Thyroid gland (tissue), 4 donors: Measurements from ENCODE around the gene TTLL8. TPM values are rescaled to one million over a fixed set of nuclear protein-coding genes. Genes with fewer than 3 reads are reported as not detected.

Source experiments
- DNase-seq, 2 donors: peaks; one replicate each; pipeline ENCODE4 v3.0.0-alpha.2; 2019
- H3K27ac ChIP-seq, 3 donors: fragments of 200-600 bp; sonication (generic); 1 replicate in 2 of 3; 2 replicates in 1 of 3; pipeline ENCODE4 v1.5.1; 2016 to 2019; ENCODE audit warnings: mild to moderate bottlenecking in 1 of 3, moderate library complexity in 1 of 3
- H3K27me3 ChIP-seq: fragments of 200-600 bp; sonication (generic); one replicate; pipeline ENCODE4 v1.5.1; 2019
- H3K36me3 ChIP-seq, 2 donors: fragments of 200-600 bp; sonication (generic); one replicate each; pipeline ENCODE4 v1.5.1; 2016 to 2019
- H3K4me1 ChIP-seq, 2 donors: fragments of 200-600 bp; sonication (generic); one replicate each; pipeline ENCODE4 v1.5.1; 2017 to 2019
- H3K4me3 ChIP-seq, 3 donors: fragments of 200-600 bp; sonication (generic); replicated peaks in 1 of 3; 1 replicate in 2 of 3; 2 replicates in 1 of 3; pipeline ENCODE4 v1.5.1; 2016; ENCODE audit warnings: mild to moderate bottlenecking in 1 of 3
- H3K9me3 ChIP-seq: fragments of 200-600 bp; sonication (generic); one replicate; pipeline ENCODE4 v1.5.1; 2017
- POLR2A ChIP-seq, 2 donors: fragments of 450-650 bp; IDR thresholded peaks; one replicate each; pipeline ENCODE4 v1.6.1; 2017; ENCODE audit warnings: antibody characterized with exemption in 2 of 2, mild to moderate bottlenecking in 2 of 2, moderate library complexity in 1 of 2
- WGBS, 2 donors: methylation state at CpG; one replicate each; pipeline ENCODE4 v1.1.5; 2017; 5-methylcytosine and 5-hydroxymethylcytosine counted together
- intact Hi-C: fragments of 100-400 bp; cut with DNase I; formaldehyde crosslinking; loops from one replicate; pipeline ENCODE4 v1.15.1; 2023
- total RNA-seq, 4 donors: library from RNA; depleted of rRNA; stranded (reverse); fragments of >200 nt; gene quantifications; one replicate each; pipeline ENCODE4 v1.2.3, GENCODE V29; 2016
- TF ChIP-seq, protein P1 (sequence below), 6 experiments: fragments of 200-600 bp in 3 of 6; fragments of 450-650 bp in 3 of 6; sonication (generic) in 3 of 6; IDR thresholded peaks; one replicate each; pipeline ENCODE4 v1.5.1; 2016 to 2019; ENCODE audit warnings: antibody characterized with exemption in 6 of 6, mild to moderate bottlenecking in 2 of 6, inconsistent platforms in 1 of 6, moderate library complexity in 1 of 6

TTLL8 gene
- total RNA-seq, 4 donors from 2014 or later, result not detected

GRCh38 chr22:50035131-50035881 lies 22.8 kb downstream of the TTLL8 start:
- DNase-seq, result no peak
- H3K27me3 ChIP-seq, result no peaks in the 10 kb centered on the region
- no peaks in the 10 kb centered on the region for H3K36me3 ChIP-seq
- H3K9me3 ChIP-seq, result no peaks in the 10 kb centered on the region
- TF ChIP-seq, protein P1, sequence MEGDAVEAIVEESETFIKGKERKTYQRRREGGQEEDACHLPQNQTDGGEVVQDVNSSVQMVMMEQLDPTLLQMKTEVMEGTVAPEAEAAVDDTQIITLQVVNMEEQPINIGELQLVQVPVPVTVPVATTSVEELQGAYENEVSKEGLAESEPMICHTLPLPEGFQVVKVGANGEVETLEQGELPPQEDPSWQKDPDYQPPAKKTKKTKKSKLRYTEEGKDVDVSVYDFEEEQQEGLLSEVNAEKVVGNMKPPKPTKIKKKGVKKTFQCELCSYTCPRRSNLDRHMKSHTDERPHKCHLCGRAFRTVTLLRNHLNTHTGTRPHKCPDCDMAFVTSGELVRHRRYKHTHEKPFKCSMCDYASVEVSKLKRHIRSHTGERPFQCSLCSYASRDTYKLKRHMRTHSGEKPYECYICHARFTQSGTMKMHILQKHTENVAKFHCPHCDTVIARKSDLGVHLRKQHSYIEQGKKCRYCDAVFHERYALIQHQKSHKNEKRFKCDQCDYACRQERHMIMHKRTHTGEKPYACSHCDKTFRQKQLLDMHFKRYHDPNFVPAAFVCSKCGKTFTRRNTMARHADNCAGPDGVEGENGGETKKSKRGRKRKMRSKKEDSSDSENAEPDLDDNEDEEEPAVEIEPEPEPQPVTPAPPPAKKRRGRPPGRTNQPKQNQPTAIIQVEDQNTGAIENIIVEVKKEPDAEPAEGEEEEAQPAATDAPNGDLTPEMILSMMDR (IDR thresholded peaks at IDR 0.05), result no peak
- TF ChIP-seq POLR2A (IDR thresholded peaks at IDR 0.05), result no peak
- H3K4me1 ChIP-seq, result peaks cover 0 to 11% of the 10 kb centered on the region in 2 donors
- intact Hi-C loops, result loop anchor here (10.0 kb wide), 1 partner anchor 271 kb away; no protein-coding TSS in a partner anchor
- 72 to 86% methylated on average over 10 to 14 of the region's 24 CpGs for WGBS, 2 donors
- H3K4me3 ChIP-seq, result no peak overlapping the region
- H3K27ac ChIP-seq, result no peak overlapping the region

GRCh38 chr22:50034126-50035081 lies 23.7 kb downstream of the TTLL8 start:
- Histone ChIP-seq H3K27ac (no peak overlapping the region), H3K36me3 (no peaks in the 10 kb centered on the region), H3K4me3 (no peak overlapping the region), H3K27me3 (no peaks in the 10 kb centered on the region), H3K9me3 (no peaks in the 10 kb centered on the region), H3K4me1 (peaks cover 4 to 18% of the 10 kb centered on the region in 2 donors)
- 76 to 80% methylated on average over 35 to 40 of the region's 43 CpGs for WGBS, 2 donors
- no peak for DNase-seq
- TF ChIP-seq, protein P1 (IDR thresholded peaks at IDR 0.05), result no peak
- TF ChIP-seq POLR2A (IDR thresholded peaks at IDR 0.05), result no peak
- intact Hi-C loops, result loop anchor here (10.0 kb wide), 1 partner anchor 270 kb away; no protein-coding TSS in a partner anchor

DNA sequence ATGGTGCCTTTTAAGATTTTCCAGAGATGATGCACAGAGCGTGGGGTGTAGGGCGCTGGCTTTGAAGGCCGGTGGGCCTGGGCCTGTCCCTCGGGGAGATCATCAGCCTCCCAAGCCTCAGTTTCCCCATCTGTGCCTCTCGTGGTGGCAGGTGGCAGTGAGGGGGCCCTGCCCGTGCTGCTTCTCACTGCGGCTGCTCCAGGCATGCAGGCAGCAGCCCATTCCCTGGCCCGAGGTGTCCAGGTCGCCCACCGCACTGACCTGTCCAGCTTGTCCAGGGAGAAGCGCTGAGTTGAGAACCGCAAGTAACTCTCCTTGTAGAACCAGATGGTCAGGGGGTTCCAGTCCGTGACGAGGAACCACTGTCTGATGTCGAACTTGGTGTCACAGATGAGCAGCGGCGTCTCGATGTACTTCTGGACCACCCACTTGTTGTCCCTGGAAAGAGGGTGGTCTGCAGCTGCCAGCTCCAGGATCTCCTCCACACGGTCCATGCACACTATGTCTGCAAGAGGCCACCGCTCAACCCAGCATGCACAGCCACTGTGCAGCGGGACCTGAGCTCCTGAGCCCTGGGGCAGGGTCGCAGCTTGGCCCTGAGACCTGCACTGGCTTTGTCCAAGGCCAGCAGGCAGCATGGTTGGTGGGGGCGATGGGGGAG lies 25.0 kb downstream of the TTLL8 start:
- H3K27ac ChIP-seq, result no peak overlapping the region
- no peak for DNase-seq
- no peaks in the 10 kb centered on the region for H3K27me3 ChIP-seq
- H3K36me3 ChIP-seq, result no peaks in the 10 kb centered on the region
- H3K4me1 ChIP-seq, result peaks cover 4 to 19% of the 10 kb centered on the region in 2 donors
- TF ChIP-seq POLR2A (IDR thresholded peaks at IDR 0.05), result no peak
- TF ChIP-seq, protein P1 (IDR thresholded peaks at IDR 0.05), result no peak
- intact Hi-C loops, result loop anchor here (10.0 kb wide), 1 partner anchor 268 kb away; no protein-coding TSS in a partner anchor
- H3K4me3 ChIP-seq, result no peak overlapping the region
- no peaks in the 10 kb centered on the region for H3K9me3 ChIP-seq
- 91 to 93% methylated on average over 12 to 19 of the region's 23 CpGs for WGBS, 2 donors

DNA sequence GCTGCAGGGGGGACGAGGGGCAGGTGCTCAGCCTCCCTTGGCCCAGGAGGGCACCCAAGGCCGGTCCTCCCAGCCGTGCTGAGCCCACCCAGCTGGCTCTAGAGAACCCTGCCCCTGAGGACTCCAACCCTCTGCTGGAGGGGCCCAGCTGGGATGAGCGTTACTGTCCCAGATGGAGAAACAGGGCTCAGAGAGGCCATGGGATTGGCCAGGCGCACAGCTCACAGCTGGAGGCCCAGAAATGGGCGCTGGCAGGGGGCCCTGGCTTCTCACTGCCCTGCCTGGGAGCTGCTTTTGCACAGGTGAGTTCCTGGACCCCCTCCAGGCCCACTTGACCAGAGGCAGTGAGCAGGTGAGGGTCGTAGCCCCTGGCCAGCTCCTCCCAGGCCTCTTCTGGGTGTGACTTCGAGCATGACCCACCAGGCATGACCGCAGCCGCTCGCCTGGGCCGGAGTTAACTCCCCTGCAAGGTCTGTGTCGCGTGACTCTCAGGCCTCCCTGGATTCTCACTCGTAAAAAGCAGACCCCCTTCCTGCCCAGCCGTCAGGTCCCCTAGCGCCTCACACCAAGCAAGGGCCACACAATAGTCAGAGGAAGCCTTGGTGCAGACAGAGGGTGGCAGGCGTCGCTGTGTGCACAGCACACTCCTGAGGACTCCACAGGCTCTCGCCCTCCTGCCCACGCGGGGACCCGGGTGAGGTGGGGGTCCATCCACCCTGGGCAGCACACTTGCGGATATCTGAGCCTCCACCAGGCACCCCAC lies 25.8 kb downstream of the TTLL8 start:
- TF ChIP-seq POLR2A (IDR thresholded peaks at IDR 0.05), result no peak
- TF ChIP-seq, protein P1 (IDR thresholded peaks at IDR 0.05), result no peak
- intact Hi-C loops, result loop anchor here (10.0 kb wide), 1 partner anchor 267 kb away; no protein-coding TSS in a partner anchor
- H3K4me3 ChIP-seq, result no peak overlapping the region
- H3K27me3 ChIP-seq, result no peaks in the 10 kb centered on the region
- no peaks in the 10 kb centered on the region for H3K36me3 ChIP-seq
- DNase-seq, result peak; percentile 83 to 93
- H3K4me1 ChIP-seq, result peaks cover 9 to 27% of the 10 kb centered on the region in 2 donors
- no peaks in the 10 kb centered on the region for H3K9me3 ChIP-seq
- peak overlapping the region in 1 of 3 donors; percentile 22 for H3K27ac ChIP-seq
- 41 to 52% methylated on average over 6 to 12 of the region's 24 CpGs for WGBS, 2 donors
